Smooth muscle cell of the pulmonary artery (primary cell): Measurements from ENCODE around the gene ARMC10. TPM values are rescaled to one million over a fixed set of nuclear protein-coding genes. Genes with fewer than 3 reads are reported as not detected.

ENCODE experiments used
- total RNA-seq: library from RNA; depleted of rRNA; stranded (reverse); fragments of >200 nt; gene quantifications from 2 replicates; pipeline ENCODE4 v1.2.3, GENCODE V29; 2014

The ARMC10 gene
- 42.6 and 44.2 TPM in 2 replicates for total RNA-seq

DNA sequence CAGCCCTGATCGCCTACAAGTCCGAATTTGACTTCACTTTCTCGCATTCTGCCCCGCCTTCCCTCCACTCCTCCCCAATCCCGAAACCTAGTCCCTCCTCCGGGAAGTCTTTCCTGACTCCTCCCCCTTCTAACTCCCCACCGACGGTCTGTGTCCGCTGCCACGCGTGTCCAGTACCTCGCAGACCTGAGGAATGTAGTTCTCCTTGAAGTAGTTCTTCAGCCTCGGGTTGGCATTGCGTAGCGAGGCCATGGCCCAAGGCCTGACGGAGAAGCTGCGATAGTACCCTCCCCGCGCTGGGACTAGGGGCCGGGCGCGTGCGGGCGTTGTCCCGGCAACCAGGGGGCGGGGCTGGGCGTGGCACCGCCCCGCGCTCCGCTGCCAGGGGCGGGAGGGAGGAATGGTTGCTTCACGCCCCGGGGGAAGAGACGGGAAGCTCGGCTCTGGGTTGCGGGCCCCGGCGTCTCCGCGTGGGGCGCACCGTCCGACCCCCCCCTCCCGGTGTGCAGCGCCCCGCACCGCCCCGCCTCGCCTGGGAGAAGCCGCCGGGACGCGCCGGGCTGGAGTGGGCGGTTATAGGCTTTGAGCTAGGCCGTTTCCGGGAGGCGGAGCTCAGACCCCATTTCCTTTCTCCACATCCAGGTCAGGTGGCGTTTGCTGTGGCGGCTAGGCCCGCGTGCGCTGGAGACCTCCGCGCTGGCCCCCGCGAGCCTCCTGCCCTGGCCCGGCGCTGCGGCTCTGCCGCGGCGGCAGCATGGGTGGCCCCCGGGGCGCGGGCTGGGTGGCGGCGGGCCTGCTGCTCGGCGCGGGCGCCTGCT is at the start of gene ARMC10, which contains the start of gene FBXL13:
Gene ARMC10, plus strand, starts transcription at position 622 of the 818 bp plus-strand sequence. Its CDS starts 133 bp downstream, at position 755.
Gene FBXL13, minus strand, starts transcription at position 278 of the 818 bp plus-strand sequence.

Other genes with a start within 250 kb of the ARMC10 start
- gene LRRC17, start 162.1 kb upstream of the ARMC10 start, total RNA-seq, result 65.6 and 103 TPM in 2 replicates
- 1.4 and 2.0 TPM in 2 replicates for gene FBXL13, start 344 bp upstream of the ARMC10 start, total RNA-seq
- gene NAPEPLD, start 74.0 kb downstream of the ARMC10 start, total RNA-seq, result 17.6 and 20.9 TPM in 2 replicates
- gene PMPCB, start 222.3 kb downstream of the ARMC10 start, total RNA-seq, result 44.3 and 59.2 TPM in 2 replicates